GM21737 (cell line): ENCODE measurements around the gene FMNL1.
"Not testable (repeated sequence)": the region's sequence is repeated elsewhere in the genome, so short reads cannot be mapped to it uniquely, and the experiment has no call there.

ENCODE experiments used
- ATAC-seq: cut with Tn5 transposase; IDR thresholded peaks from one replicate; pipeline ENCODE4 v1.9.1; 2021; ENCODE audit warnings: mild to moderate bottlenecking, moderate library complexity; ENCODE audit not compliant: unreplicated experiment

Gene FMNL1

DNA sequence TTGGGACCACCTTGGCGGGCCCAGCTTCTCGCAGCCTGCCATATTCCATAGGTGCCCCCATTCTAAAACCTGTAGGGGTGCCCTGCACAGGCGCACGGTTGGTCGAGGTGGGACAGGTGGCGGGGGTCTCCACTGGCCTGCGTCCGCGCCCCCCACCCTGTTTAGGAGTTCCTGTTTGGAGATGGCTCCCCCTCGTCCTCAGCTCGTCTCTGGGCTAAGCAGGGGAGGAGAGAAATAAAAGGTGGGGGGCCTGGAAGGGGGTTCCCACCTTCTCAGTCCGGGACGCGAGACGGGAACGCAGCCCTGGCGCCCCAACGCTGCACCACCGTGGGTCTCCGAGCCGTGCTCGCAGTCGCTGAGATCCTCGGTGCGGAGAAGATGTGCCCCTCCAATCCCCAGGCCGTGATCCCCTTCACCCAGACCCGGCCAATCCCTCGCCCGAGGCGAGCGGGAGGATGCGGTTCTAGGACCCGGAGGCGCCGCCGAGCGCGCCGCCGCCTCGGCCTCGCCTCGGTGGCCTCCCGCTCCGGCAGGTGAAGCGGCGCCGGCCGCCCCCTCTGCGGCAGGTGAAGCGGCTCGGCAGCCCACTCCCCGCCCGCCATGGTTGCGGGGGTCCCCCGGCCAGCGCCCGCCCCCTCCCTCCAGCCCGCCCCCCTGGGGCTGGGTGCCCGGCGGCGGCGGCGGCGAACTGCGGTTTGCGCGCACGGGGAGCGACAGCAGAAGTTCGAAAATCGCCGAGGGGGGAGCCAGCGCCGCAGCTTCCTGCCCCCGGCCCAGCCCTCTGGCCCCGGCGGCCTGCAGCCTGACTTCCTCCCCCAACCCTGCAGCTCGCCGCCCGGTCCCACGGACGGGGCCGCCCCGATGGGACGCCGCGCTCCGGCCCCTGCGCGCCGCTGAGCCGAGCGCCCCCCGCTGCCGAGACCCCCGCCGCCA lies at the start of gene FMNL1:
FMNL1 (plus strand) TSS at position 805 of the 933 bp plus-strand sequence. CDS start 240 bp downstream, outside the sequence.
- ATAC-seq, result no peak

DNA sequence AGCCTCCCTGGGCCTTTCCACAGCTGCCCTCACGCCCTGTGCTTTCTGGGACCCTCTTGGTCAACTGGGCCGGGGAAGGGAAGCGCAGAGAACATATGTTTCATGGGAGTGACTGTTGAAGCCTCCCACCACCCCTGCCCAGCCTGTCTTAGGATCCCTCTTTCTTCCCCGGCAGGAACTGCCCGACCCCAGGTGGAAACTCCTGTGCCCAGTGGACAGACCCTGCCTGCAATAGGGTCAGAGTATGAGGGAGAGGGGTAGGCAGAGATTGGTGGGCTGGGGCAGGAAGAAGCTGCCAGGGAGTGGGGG lies 49.5 kb upstream of the FMNL1 start:
- no peak for ATAC-seq

- no peak for ATAC-seq
Observed at GRCh38 chr17:45172541-45173286, 49.0 kb upstream of the FMNL1 start.

- ATAC-seq, result no peak
Observed at GRCh38 chr17:45175759-45176115, 45.9 kb upstream of the FMNL1 start.

- no peak for ATAC-seq
Observed at GRCh38 chr17:45177563-45177962, 44.1 kb upstream of the FMNL1 start.

GRCh38 chr17:45184144-45184543 lies 37.5 kb upstream of the FMNL1 start:
- no peak for ATAC-seq

DNA sequence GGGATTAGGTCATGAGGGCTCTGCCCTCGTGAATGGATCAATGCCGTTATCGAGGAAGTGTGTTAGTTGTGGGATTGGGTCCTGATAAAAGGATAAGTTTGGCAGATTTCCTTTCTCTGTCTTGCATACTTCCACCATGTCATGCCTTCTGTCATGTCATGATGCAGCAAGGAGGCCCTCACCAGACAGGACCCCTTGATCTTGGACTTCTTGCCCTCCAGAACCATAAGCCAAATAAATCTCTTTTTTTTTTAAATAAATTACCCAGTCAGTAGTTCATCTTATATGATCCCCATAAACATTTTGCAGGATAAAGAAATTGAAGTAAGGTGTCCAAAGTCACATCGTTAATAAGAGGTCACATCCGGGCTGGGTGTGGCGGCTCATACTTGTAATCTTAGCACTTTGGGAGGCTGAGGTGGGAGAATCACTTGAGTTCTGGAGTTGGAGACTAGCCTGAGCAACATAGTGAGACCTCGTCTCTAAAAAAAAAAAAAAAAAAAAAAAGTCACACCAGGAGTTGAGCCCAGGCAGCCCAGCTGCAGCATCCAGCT lies 34.8 kb upstream of the FMNL1 start:
- no peak for ATAC-seq

DNA sequence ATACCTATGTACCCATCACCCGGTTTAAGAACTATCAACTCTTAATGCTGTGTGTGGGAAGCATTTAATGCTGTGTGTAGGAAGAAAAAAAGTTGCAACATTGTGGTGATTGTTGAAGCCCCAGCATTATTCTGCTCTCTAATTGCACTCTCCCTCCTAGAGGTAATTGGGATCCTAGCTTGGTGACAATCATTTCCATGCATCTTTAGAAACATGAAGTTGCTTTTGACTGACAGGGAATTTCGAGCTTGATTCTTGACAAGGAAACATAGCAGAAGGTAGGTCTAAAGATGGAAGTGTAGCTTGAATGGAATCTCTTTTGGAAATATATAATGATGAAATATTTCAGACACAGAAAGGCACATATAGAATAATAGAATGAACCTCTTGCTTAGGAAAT lies 32.7 kb upstream of the FMNL1 start:
- no peak for ATAC-seq

DNA sequence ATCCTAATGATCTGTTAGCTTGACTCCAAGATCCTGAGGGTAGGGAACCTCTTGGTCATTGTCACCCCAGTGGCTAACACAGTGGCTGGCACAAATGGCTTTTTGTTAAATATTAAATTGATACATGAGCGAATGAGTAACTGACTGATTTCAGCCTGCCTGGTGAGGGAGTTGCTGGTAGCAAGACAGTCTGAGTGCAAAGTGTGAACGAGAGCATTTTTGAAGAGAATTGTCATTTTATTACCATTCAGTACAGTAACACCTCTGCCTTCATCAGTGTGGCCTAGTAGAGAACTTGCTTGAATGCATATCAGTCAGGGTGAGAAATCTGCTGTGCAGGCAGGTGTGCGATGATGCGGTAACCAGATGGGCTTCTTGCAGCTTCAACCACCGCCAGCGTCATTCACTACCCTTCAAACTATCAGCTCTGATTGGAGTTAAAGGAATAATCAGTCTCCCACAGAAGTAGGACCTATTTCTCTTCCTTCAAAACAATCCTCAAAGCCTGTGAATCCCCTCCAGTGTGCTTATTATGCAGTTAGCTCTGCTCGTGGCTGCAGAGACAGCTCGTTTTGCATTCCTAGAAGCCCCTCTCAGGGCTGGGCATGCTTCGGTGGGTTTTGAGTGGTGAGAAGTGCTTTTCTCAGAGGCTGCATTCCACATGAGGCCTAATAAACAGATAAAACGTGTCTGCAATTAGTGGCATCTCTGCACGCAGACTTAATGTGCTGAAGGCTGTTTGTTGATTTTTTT lies 31.0 kb upstream of the FMNL1 start:
- no peak for ATAC-seq

DNA sequence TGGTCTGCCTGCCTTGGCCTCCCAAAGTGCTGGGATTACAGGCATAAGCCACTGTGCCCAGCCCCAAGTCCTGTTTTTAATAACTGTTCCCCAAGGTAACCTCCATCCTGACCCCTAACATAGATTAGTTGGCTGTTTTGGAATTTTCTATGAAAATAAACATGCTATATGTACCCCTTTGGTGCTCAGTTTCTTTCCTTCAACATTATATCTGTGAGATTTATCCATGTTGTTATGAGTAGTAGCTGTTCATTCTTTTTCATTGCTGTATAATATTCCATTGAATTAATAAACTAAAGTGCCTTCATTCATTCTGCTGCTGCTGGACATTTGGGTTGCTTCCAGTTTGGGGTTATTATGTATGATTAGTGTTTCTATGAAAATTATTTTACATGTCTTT lies 26.3 kb upstream of the FMNL1 start:
- ATAC-seq, result no peak

DNA sequence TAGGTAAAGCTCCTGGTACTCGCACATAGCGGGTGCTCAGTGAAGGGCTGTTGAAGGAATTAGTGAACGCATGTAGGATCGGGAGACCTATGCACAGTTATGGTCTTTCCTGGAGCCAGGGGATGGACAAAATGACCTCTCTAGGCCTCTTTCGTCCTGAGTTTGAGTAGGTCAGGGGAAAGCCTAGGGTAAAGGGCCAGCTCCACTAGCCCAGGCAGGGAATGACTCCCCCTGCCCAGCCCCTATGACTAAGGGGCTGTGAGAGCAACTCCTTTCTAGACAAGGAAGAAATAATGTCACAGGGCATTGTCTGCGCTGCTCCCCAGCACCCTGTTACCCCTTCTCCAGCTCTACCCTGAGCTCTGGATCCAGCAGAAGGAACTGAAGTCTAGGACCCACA lies 24.6 kb upstream of the FMNL1 start:
- no peak for ATAC-seq

- peak; percentile 91 for ATAC-seq
Observed at GRCh38 chr17:45197555-45198334, 23.9 kb upstream of the FMNL1 start.

DNA sequence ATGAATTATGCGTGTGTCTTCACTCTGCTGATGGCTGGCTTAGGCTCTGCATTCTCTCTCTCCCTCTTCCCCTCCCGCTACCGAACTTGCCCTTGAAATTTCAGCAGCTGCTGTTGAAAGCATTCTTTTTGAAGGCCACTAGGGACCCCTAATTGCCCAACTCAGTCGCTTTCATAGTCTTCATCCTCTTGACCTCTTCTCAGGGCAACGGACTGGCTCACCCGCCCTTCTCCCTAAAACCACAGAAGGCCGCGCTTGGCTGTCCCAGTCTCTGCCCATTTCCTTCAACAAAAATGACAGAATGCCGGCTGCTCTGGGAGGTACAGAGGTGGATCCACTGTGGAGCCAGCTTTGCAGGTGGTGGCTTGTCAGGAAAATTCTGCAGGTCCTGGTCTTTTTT lies 21.0 kb upstream of the FMNL1 start:
- ATAC-seq, result no peak

GRCh38 chr17:45201457-45201856 lies 20.2 kb upstream of the FMNL1 start:
- ATAC-seq, result no peak

GRCh38 chr17:45201880-45202279 lies 19.8 kb upstream of the FMNL1 start:
- not testable (repeated sequence) for ATAC-seq

- no peak for ATAC-seq
Observed at GRCh38 chr17:45218895-45219661, 2.6 kb upstream of the FMNL1 start.

DNA sequence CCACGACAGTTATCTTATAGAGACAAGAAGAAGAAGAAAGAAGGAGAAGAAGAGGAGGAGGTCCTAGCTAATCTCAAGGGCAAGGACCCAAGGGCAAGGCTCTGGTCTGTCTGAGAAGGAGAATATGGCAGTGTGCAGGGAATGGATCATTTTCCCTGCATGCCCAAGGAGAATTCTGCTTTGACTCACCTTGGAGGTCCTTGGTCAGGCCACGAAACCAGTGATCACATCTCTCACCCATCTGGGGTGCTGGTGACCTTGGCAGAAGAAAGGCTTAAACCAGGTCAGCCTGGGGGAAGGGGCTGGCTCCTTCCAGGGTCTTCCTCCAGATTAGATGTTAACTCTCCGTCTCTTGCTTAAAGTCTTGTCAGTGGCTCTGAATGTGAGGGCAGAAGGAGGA lies 1.6 kb upstream of the FMNL1 start:
- no peak for ATAC-seq

DNA sequence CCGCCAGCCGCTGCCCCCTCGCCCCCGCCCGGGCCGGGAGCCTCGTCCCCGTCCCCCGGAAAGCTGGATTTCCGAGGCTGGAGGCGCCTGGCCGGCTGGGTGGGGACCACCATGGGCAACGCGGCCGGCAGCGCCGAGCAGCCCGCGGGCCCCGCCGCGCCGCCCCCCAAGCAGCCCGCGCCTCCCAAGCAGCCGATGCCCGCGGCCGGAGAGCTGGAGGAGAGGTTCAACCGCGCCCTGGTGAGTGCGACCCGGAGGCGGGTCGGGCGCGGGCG lies 266 bp downstream of the FMNL1 start:
- ATAC-seq, result no peak

DNA sequence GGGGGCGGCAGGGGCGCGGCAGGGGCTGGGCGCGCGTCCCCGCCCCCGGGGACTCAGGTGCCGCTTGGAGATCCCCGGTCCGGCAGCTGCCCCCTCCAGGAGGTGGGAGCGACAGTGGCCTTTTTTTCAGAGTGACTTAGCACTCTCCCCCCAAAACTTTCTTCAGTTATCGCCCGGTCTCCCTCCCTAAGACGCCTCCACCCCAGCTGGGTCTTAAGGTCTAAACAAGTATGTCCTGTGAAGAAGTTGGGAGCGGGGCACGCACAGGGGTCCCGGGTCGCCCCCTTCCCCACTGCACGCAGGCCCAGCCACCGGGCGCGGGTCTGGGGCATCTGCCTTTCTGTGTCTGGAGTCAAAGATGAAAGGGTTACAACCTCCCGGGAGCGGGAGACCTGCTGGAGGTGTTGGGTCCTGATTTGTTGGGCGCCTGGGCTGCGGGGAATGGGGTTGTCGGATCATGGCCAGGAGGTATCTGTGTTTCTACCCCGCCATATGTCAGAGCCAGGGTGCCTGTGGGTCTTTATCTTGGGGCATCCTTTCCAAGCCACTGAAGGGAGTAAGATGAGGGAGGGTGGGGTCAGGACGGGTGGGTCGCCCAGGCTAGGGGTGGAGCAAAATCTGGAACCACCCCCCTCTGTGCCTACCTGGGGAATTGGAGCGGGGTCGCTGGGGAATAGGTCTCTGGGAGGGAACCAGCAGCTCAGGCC lies 757 bp downstream of the FMNL1 start:
- ATAC-seq, result no peak
